Stimulated activated CD4-positive, alpha-beta T cell treated with anti-CD3 and anti-CD28 coated beads, Interleukin-1b, Interleukin-23, amount 100 ng/mL, for 24 hours (primary cell): ENCODE results near the gene ZNF346.
"Not testable (repeated sequence)": the region's sequence is repeated elsewhere in the genome, so short reads cannot be mapped to it uniquely, and the experiment has no call there.

Source experiments
- DNase-seq, 4 experiments: peaks; one replicate each; pipeline ENCODE4 v3.0.0-alpha.2; 2020; ENCODE audit warnings: low read depth in 4 of 4, low spot score in 1 of 4

ZNF346 gene

DNA sequence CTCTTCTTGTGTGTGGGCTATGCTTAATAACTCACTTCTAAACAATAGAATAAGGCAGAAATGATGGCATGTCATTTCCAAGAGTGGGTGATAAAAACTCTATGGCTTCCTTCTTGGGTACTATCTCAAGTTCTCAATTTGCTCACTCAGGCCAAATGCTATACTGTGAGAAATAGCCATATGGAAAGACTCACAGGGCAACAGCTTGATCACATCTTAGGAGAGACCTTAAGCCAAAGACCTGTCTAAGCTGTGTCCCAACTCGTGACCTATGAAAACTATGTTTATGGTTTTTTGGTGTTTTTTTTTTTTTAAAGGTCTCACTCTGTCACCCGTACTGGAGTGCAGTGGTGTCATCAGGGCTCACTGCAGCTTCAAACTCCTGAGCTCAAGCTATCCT lies 13.8 kb upstream of the ZNF346 start:
- no peak for DNase-seq

DNA sequence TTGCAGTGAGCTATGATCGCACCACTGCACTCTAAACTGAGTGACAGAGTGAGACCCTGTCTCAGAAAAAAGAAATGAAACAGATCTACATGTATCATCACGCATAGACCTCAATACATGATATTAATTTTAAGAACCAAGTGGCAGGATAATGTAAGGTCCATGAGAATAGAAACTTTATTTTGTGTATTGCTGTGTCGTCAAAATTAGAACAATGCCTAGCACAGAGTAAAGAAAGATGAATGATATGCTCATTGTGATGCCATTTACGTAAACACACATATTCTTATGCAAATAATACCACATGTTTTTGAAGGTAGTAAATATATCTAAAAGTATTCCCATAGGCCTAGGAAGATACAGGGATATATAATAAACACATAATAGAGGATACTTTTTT lies 12.3 kb upstream of the ZNF346 start:
- no peak for DNase-seq

DNA sequence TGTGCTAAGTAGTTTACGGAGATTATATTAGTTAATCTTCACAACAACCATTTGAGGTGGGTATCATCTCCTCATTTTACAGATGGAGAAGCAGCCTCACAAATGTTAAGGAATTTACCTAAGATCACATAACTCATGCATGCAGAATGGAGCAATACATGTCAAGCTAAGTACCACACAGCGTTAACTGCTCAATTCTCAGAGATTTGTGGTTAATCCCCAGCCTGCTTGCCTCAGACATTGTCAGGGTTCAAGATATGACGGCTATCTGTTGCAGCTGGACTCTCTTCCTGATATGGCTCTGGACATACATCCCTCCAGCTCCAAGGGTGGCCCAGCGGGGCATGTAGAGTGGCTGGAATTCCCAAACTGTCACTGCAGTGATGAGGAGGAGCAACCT lies 7.3 kb upstream of the ZNF346 start:
- no peak for DNase-seq

- DNase-seq = no peak
Measured at GRCh38 chr5:177018341-177018740, 4.2 kb upstream of the ZNF346 start.

GRCh38 chr5:177020033-177020432 lies 2.5 kb upstream of the ZNF346 start:
- no peak for DNase-seq

DNA sequence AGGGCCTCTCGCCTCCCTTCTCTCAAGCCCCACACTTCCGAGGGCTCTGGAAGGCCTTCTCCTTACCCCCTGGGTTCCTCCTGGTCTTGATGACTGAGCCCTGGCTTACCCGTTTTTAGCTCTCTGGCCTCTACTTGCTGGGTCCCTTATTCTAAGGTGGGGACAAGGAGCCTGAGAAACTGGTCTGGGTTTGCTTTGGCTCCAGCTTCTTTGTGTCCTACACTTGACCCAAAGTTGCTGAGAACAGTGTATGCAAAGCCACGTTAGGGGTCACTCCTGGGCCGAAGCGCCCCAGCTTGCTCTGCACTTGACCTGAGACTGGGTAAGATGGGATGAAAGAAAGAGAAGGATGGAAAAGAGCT lies 788 bp downstream of the ZNF346 start:
- peak in 1 of 4 experiments; percentile 2 for DNase-seq

DNA sequence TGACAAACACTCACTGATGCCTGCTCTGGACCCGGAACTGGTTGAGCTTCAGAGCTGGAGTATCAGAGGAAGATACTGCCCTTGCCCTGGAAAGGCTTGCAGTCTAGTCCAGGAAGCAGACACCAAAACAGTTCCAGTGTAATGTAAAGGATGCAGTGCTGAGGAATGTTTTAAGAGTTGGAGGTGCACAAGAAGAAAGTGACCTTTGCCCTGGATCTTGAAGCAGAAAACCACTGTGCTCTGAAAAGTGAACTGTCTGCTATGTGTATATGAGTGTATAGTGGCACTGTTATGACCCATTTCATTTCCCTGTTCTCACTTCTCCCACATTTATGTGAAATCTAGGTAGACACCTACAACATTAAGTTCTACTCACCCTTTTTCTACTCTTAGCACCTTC lies 2.1 kb downstream of the ZNF346 start:
- DNase-seq = no peak

DNA sequence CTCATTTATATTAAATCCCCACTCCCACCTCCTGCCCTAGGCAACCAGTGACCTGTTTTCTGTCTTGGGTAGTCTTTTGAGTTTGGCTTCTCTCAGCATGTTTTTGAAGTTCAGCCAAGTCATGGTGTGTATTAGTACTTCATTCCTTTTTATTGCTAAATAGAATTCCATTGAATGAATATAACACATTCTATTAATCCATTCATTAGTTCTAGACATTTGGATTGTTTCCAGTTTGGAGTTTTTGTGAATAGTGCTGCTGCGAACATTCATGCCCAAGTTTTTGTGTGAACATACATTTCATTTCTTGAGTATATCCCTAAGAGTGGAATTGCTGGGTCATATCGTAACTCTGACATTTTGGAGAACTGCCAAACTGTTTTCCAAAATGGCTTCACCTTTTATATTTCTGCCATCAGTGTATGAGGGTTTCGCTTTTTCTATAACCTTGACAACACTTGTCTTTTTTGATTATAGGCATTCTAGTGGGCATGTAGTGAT lies 2.7 kb downstream of the ZNF346 start:
- DNase-seq = no peak

- no peak for DNase-seq
Measured at GRCh38 chr5:177027665-177028064, 5.2 kb downstream of the ZNF346 start.

DNA sequence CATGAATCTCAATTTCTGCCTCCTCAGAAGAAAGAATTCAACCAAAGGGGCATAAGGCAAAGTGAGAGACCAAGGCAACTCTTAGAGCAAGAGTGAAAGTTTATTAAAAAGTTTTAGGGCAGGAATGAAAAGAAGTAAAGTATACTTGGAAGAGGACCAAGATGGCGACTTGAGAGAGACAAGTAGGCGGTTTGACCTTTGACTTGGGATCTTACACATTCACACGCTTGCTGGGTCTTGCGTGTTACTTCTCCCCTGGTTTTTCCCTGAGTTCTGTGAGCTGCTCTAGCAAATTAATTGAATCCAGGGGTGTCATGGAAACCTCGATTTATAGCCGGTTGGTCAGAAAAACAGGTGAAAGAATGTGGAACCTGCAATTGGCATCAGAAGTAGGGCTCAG lies 7.0 kb downstream of the ZNF346 start:
- no peak for DNase-seq

- DNase-seq = no peak
Measured at GRCh38 chr5:177035976-177036375, 13.5 kb downstream of the ZNF346 start.

DNA sequence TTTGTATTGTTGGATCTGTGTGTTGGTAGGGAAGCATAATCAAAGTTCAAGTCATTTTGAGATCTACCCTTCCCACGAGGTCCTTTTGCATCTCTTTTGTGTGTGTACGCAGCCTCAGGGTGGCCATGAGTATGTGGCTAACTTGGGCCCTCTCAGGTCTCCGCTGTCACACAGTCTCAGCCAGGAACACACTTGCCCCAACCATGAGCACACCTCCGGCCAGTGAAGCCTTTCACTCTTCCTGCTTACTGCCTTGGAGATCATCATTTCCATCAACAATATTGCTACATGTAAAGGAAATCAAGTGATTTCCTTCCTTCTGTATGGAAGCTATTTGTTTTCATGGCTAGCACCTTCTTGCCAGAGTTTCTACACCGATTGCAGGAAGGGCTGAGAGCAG lies 13.9 kb downstream of the ZNF346 start:
- DNase-seq = no peak

DNA sequence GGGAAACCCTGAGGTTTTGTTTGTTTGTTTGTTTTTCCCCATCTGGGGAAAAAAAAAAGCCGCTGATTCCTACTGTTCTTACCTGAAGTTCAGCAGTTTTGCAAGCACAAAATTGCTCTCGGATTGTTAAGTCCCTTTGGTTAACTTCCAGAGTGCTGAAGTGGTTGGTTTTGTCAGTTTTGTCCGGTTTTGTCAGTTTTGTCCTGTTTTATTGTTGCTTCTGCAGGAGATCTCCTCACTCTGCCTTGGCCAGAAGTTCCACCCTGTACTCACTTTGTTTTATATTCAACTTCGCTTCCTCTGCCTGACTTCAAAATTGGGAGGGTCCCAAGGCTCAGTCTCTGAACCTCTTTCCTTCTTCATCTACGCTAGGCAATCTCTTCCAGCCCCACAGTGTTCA lies 14.4 kb downstream of the ZNF346 start:
- DNase-seq = no peak

- DNase-seq = no peak
Measured at GRCh38 chr5:177040814-177041420, 18.4 kb downstream of the ZNF346 start.

GRCh38 chr5:177041936-177042335 lies 19.4 kb downstream of the ZNF346 start:
- DNase-seq = no peak

DNA sequence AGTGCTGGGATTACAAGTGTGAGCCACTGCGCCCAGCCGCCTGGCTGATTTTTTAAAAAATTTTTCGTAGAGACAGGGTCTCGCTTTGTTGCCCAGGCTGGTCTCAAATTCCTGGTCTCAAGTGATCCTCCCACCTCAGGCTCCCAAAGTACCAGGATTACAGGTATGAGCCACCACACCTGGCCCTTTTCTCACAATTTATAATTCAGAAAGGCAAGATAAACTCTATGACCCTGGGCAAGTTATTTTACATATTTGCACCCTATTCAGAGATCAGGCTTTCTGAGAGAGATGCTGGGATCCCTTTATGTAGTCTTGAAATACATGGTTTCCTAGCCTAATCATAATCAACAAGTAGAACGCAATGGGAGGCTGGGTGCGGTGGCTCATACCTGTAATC lies 20.6 kb downstream of the ZNF346 start:
- DNase-seq = no peak

GRCh38 chr5:177043958-177044357 lies 21.5 kb downstream of the ZNF346 start:
- DNase-seq = no peak

DNA sequence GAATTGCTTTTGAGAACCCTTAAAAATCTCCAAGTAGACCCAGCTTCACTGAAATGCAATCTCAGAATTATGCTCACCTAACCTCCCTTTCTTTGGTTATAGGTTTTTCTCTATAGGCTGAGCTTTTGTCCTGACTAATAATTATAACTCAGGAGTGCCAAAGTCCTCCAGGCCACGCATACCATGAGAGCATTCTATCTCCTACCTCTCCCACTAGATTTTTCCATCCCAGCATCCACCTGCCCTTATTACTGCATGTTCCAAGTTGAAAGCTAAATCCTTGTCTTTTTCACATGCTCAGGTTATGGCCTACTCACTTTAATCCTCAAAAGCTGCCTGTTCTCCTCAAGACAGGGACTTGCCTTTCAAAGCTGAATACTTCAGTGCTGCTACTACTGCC lies 22.1 kb downstream of the ZNF346 start:
- no peak for DNase-seq

- DNase-seq = no peak
Measured at GRCh38 chr5:177045631-177046030, 23.1 kb downstream of the ZNF346 start.

- DNase-seq = not testable (repeated sequence)
Measured at GRCh38 chr5:177048531-177048930, 26.0 kb downstream of the ZNF346 start.

DNA sequence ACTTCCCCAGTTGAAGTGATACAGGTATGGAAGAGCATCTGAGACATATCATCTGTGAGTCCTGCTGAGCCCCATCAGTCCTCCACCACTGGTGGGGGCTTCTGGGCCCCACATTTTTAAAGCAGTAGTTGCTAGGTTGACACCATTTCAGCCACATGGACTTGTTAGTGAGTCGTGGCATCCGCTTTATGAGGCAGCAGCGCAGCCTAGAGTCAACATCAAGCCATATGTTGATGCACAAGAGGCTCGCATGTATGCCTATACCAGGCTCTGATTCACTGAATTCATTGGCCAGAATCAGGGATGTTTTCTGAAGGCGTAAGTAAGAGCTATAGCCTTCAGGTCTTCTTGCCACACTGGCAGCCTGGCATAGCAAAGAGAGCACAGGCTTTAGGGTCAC lies 26.8 kb downstream of the ZNF346 start:
- DNase-seq = no peak

DNA sequence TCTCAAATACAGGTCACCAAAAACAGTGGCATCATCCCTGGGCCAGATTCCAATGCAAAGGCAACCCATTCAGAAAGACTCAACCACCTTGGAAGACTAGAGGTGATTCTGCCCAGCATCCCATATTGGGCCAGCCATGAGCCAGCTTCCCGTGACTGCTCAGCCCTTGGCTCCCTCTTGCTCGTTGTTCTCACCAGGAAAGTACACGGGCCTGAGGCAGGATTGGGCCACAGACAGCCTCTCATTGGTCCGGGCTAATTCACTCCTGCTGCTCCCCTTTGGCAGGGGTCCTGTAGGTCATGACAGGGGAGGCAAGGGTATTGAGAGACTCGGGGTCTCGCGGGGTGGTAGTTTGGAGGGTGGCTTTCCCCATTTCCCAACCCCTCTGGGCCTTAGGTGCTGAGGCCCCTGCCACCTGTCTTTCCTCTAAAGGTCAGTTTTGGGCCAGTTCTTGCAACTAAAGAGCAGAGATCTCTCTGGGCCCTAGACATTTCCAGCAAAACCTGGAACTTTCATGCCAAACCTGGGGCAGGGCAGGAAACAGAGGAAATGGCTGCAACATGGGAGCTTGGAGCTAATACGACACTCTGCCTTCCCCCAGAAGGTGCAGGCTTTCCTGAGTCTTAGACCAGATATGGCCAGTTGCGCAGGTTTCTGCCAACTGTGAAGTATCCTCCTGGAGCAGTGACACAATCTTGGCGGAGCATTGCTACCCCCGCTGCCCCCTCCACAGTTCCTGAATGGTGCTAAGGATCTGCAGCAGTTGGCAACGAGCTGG lies 42.2 kb downstream of the ZNF346 start:
- no peak for DNase-seq

DNA sequence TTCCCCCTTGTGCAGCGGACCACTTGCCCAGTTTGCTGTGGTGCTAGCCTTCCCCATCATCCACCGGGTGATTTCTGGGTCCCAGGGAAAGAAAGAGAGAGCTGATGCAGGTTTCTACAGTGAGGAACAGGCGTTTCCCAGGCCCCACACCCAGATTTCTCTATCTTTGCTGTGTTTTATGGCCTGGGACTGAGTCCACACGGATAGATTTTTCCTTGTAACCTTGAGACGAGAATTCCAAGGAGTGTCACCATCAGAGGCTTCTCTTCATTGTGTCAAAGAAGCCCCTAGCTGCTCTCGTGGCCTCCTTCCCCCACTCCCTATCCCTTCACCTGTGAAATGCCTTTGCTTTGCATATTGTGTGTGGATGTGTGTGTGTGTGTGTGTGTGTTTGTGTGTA lies 43.0 kb downstream of the ZNF346 start:
- no peak for DNase-seq
